BLaER1 treated with 17β-estradiol and CSF1 and Interleukin-3, amounts not matched to agents 10 nM and 100 nM (cell line): ENCODE data around the gene TLE2.

Experiments
- H3K27ac ChIP-seq, 11 experiments: shearing (Covaris generic); formaldehyde crosslinking; 2 replicates each; pipeline ENCODE4 v1.8.1; 2022
- H3K27me3 ChIP-seq, 11 experiments: shearing (Covaris generic); formaldehyde crosslinking; 2 replicates each; pipeline ENCODE4 v1.8.1; 2022
- H3K36me3 ChIP-seq, 11 experiments: shearing (Covaris generic); formaldehyde crosslinking; 2 replicates each; pipeline ENCODE4 v1.8.1; 2022
- H3K4me1 ChIP-seq, 10 experiments: shearing (Covaris generic); formaldehyde crosslinking; 2 replicates each; pipeline ENCODE4 v1.8.1; 2022
- H3K4me2 ChIP-seq, 11 experiments: shearing (Covaris generic); formaldehyde crosslinking; 2 replicates each; pipeline ENCODE4 v1.8.1; 2022
- H3K4me3 ChIP-seq, 10 experiments: shearing (Covaris generic); formaldehyde crosslinking; 2 replicates each; pipeline ENCODE4 v1.8.1; 2022
- H3K9ac ChIP-seq, 11 experiments: shearing (Covaris generic); formaldehyde crosslinking; 2 replicates each; pipeline ENCODE4 v1.8.1; 2022
- H3K9me3 ChIP-seq, 11 experiments: shearing (Covaris generic); formaldehyde crosslinking; replicated peaks in 1 of 11; 2 replicates each; pipeline ENCODE4 v1.8.1; 2022
- H4K20me1 ChIP-seq, 11 experiments: shearing (Covaris generic); formaldehyde crosslinking; 2 replicates each; pipeline ENCODE4 v1.8.1; 2022
- Cebpa-rat ChIP-seq, 11 experiments: shearing (Covaris generic); IDR thresholded peaks; 2 replicates each; pipeline ENCODE4 v1.8.1; 2022

The TLE2 gene

DNA sequence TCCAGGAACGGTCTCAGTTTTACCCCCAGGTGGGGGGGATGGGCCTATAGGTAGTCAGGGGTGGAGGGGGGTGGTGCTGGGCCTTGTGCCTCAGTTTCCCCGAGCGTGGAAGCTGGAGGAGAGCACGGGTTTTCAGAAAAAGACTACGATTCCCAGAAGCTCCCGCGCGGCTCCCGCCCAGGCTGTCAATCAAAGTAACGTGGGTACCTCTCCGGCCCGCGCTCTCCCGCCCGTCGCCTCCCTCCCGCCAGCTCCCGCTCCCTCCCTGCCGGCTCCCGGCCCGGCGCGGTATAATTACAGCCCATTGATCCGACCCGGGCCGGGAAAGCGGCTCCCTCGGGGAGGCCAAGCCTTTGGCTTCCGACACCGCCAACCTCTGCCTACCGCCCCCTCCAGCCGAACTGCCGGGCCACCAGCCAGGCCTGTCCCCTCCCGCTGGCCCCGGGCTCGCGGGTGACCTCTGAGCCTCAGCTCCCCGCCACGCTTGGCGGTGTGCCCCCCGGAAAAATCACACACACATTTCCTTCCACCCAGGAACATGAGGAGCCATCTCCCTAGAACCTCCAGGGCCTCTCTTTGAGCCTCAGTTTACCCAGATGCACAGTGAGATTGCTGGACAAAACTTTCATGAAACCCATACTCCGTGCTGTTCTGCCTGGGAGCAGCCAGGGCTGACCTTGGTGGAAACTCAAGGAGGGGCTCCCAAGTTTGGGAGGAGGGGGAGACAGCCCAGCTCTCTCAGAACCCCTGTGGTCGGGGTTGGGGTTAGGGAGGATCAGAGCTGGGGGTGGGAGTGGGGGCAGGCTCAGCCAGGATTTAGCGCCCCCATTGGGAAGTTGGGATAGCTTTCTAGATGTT lies 7.3 kb upstream of the TLE2 start:
- Histone ChIP-seq H4K20me1 (no peaks in the 10 kb centered on the region), H3K4me1 (peaks cover 16 to 45% (median 36%) of the 10 kb centered on the region in 10 experiments), H3K27ac (peak overlapping the region; percentile 25 to 87 (median 81); a peak in 20 of 22 replicates), H3K9me3 (no peaks in the 10 kb centered on the region), H3K27me3 (peaks cover 9 to 21% (median 15%) of the 10 kb centered on the region in 11 experiments; a peak in 21 of 22 replicates), H3K9ac (peak overlapping the region; percentile 71 to 84 (median 80)), H3K4me2 (peak overlapping the region; percentile 92 to 100 (median 97)), H3K4me3 (peak overlapping the region; percentile 56 to 75 (median 65)), H3K36me3 (no peaks in the 10 kb centered on the region)
- no peak for TF ChIP-seq Cebpa-rat (IDR thresholded peaks at IDR 0.05)

GRCh38 chr19:3035542-3036118 lies 6.5 kb upstream of the TLE2 start:
- H3K36me3 ChIP-seq, result no peaks in the 10 kb centered on the region
- peaks cover 14 to 28% (median 22%) of the 10 kb centered on the region in 11 experiments for H3K27me3 ChIP-seq
- H3K4me1 ChIP-seq, result peaks cover 16 to 39% (median 33%) of the 10 kb centered on the region in 10 experiments
- no peaks in the 10 kb centered on the region for H3K9me3 ChIP-seq
- peak overlapping the region; percentile 56 to 75 (median 65) for H3K4me3 ChIP-seq
- peak overlapping the region; percentile 62 to 87 (median 81) for H3K27ac ChIP-seq
- no peak for TF ChIP-seq Cebpa-rat (IDR thresholded peaks at IDR 0.05)
- H3K4me2 ChIP-seq, result peak overlapping the region; percentile 92 to 100 (median 97)
- H3K9ac ChIP-seq, result peak overlapping the region; percentile 72 to 84 (median 80)
- no peaks in the 10 kb centered on the region for H4K20me1 ChIP-seq

- H3K27ac ChIP-seq, result peak overlapping the region; percentile 62 to 87 (median 80)
Observed at GRCh38 chr19:3034656-3035541, 5.8 kb upstream of the TLE2 start.

DNA sequence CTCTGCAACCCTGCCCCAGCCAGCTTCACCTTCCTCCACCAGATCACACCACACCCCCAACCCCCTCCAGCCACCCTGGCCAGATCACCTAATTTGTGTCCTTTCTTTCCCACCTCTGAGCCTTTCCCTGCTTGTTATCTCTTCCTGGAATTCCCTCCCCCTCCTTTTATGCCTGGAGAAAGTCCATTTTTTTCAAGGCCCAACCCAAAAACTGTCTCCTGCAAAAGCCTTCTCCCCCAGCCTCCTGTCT lies 5.3 kb upstream of the TLE2 start:
- H3K27me3 ChIP-seq, result peaks cover 26 to 41% (median 35%) of the 10 kb centered on the region in 11 experiments
- no peak for TF ChIP-seq Cebpa-rat (IDR thresholded peaks at IDR 0.05)
- H3K4me3 ChIP-seq, result peak overlapping the region in 2 of 10 experiments; percentile 65 to 75; a peak in 1 of 20 replicates
- H3K4me1 ChIP-seq, result peaks cover 9 to 26% (median 20%) of the 10 kb centered on the region in 10 experiments
- H3K27ac ChIP-seq, result peak overlapping the region in 2 of 11 experiments; percentile 84 to 87; a peak in 3 of 22 replicates
- no peaks in the 10 kb centered on the region for H3K36me3 ChIP-seq
- H3K4me2 ChIP-seq, result peak overlapping the region; percentile 92 to 100 (median 97)
- H3K9ac ChIP-seq, result peak overlapping the region in 7 of 11 experiments; percentile 63 to 83 (median 80); a peak in 11 of 22 replicates
- H4K20me1 ChIP-seq, result no peaks in the 10 kb centered on the region
- H3K9me3 ChIP-seq, result no peaks in the 10 kb centered on the region

More at GRCh38 chr19:3034656-3035541, 5.8 kb upstream of the TLE2 start:
- H3K9ac ChIP-seq, result peak overlapping the region; percentile 63 to 83 (median 79)
- no peaks in the 10 kb centered on the region for H3K36me3 ChIP-seq
- H3K4me2 ChIP-seq, result peak overlapping the region; percentile 92 to 100 (median 97)
- no peaks in the 10 kb centered on the region for H4K20me1 ChIP-seq
- H3K4me3 ChIP-seq, result peak overlapping the region; percentile 56 to 75 (median 65)
- TF ChIP-seq Cebpa-rat (IDR thresholded peaks at IDR 0.05), result no peak
- H3K27me3 ChIP-seq, result peaks cover 21 to 36% (median 29%) of the 10 kb centered on the region in 11 experiments
- H3K9me3 ChIP-seq, result no peaks in the 10 kb centered on the region
- peaks cover 11 to 32% (median 25%) of the 10 kb centered on the region in 10 experiments for H3K4me1 ChIP-seq

DNA sequence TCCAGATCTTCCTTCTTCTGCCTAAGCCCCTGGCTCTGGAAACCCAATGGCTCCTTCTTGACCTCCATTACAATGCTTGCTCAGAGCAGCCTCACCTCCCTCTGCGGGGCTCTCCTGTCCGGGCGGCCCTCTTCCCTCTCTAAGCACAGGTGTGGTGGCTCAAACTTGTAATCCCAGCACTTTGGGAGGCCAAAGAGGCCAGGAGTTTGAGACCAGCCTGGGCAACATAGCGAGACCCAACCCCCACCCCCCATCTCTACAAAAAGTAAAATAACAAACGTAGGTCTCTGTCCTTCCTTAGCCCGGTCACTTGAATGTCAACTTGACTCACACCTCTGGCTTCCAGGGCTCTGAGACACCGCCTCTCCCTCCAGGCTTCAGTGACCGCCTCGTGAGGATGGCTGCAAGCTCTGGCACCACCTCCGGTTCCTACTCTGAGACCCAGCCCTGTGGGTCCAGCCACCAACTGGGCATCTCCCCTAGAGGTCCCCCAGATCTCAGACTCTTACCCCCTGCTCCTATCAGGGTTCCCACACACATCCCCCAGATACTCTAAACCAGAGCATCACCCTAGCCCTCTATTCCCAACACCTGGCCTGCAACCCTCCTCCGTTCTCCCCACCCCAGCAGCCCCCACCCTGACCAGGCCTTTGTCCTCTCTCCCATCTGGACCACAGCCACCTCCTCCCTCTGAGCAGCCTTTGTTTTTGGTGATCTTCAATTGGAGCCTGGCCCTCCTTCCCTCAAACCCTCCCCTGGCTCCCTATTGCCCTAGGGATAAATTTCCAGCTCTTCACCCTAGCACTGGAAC lies 4.7 kb upstream of the TLE2 start:
- Histone ChIP-seq H3K4me2 (peak overlapping the region in 10 of 11 experiments; percentile 92 to 100 (median 97); a peak in 17 of 22 replicates), H4K20me1 (no peaks in the 10 kb centered on the region), H3K36me3 (no peaks in the 10 kb centered on the region), H3K27me3 (peaks cover 29 to 45% (median 39%) of the 10 kb centered on the region in 11 experiments), H3K4me1 (peaks cover 9 to 24% (median 18%) of the 10 kb centered on the region in 10 experiments), H3K9me3 (no peaks in the 10 kb centered on the region), H3K9ac (0 out of 22 replicates have a peak overlapping the region, but pooled peaks of 2 of the 11 experiments have one; percentile 63 to 80), H3K4me3 (no peak overlapping the region), H3K27ac (no peak overlapping the region)
- no peak for TF ChIP-seq Cebpa-rat (IDR thresholded peaks at IDR 0.05)

GRCh38 chr19:3031607-3031867 lies 2.5 kb upstream of the TLE2 start:
- Histone ChIP-seq H3K4me3 (no peak overlapping the region), H3K9ac (no peak overlapping the region), H3K9me3 (peaks cover 0 to 5% (median 0%) of the 10 kb centered on the region in 11 experiments; a peak in 4 of 22 replicates), H3K27ac (no peak overlapping the region), H3K4me1 (peaks cover 9 to 27% (median 19%) of the 10 kb centered on the region in 10 experiments), H4K20me1 (peaks cover 0 to 10% (median 0%) of the 10 kb centered on the region in 11 experiments; a peak in 2 of 22 replicates), H3K27me3 (peaks cover 51 to 68% (median 62%) of the 10 kb centered on the region in 11 experiments), H3K4me2 (no peak overlapping the region), H3K36me3 (no peaks in the 10 kb centered on the region)
- TF ChIP-seq Cebpa-rat (IDR thresholded peaks at IDR 0.05), result no peak

- Histone ChIP-seq H3K4me2 (peak overlapping the region; percentile 80 to 90 (median 83)), H3K4me1 (peaks cover 7 to 26% (median 18%) of the 10 kb centered on the region in 10 experiments; a peak in 19 of 20 replicates), H3K9me3 (peaks cover 0 to 7% (median 0%) of the 10 kb centered on the region in 11 experiments; a peak in 4 of 22 replicates), H3K4me3 (peak overlapping the region; percentile 48 to 70 (median 59)), H4K20me1 (peaks cover 0 to 17% (median 0%) of the 10 kb centered on the region in 11 experiments; a peak in 3 of 22 replicates), H3K36me3 (no peaks in the 10 kb centered on the region), H3K27ac (no peak overlapping the region), H3K27me3 (peaks cover 80 to 97% (median 92%) of the 10 kb centered on the region in 11 experiments), H3K9ac (peak overlapping the region in 10 of 11 experiments; percentile 33 to 69 (median 60); a peak in 15 of 22 replicates)
- no peak for TF ChIP-seq Cebpa-rat (IDR thresholded peaks at IDR 0.05)
Observed at GRCh38 chr19:3028305-3029064, 595 bp downstream of the TLE2 start.
